MCF 10A (cell line): Measurements from ENCODE around the gene CUL3. TPM values are rescaled to one million over a fixed set of nuclear protein-coding genes. Genes with fewer than 3 reads are reported as not detected.

Experiments used
- BruUV-seq: library from RNA; stranded (reverse); fragments of 400-500 nt; replicated peaks from 2 replicates; lab custom pipeline; 2021; lab: Mats Ljungman, UMichigan
- CTCF ChIA-PET: fragments of 300-600 bp; sonication (Branson Sonifier 250); formaldehyde crosslinking; extraction: SDS; loops from one replicate; lab custom pipeline; 2021; ENCODE audit warnings: antibody characterized with exemption, inconsistent platforms; lab: Yijun Ruan, JAX
- POLR2A ChIA-PET: fragments of 300-600, 350-650 bp; sonication (Branson Sonifier 250); formaldehyde crosslinking; extraction: SDS; loops from one replicate; lab custom pipeline; 2020; ENCODE audit warnings: antibody characterized with exemption, inconsistent platforms; lab: Yijun Ruan, JAX
- DNase-seq: peaks from one replicate; pipeline ENCODE4 v3.0.0-alpha.2; 2018; ENCODE audit not compliant: unreplicated experiment
- H3K27ac Mint-ChIP-seq: one replicate; pipeline ENCODE4 v1.8.0; 2022; ENCODE audit warnings: mild to moderate bottlenecking, low read depth, mixed read lengths; ENCODE audit not compliant: unreplicated experiment
- H3K27me3 Mint-ChIP-seq: one replicate; pipeline ENCODE4 v1.8.0; 2022; ENCODE audit warnings: mixed read lengths; ENCODE audit not compliant: insufficient read depth, unreplicated experiment
- H3K36me3 Mint-ChIP-seq: one replicate; pipeline ENCODE4 v1.8.0; 2022; ENCODE audit warnings: mild to moderate bottlenecking, moderate library complexity, mixed read lengths; ENCODE audit not compliant: insufficient read depth, unreplicated experiment
- H3K4me1 Mint-ChIP-seq: one replicate; pipeline ENCODE4 v1.8.0; 2022; ENCODE audit warnings: mixed read lengths; ENCODE audit not compliant: insufficient read depth, unreplicated experiment
- H3K4me3 Mint-ChIP-seq: one replicate; pipeline ENCODE4 v1.8.0; 2022; ENCODE audit warnings: mild to moderate bottlenecking, moderate library complexity, mixed read lengths; ENCODE audit not compliant: unreplicated experiment
- H3K9me3 Mint-ChIP-seq: one replicate; pipeline ENCODE4 v1.8.0; 2022; ENCODE audit warnings: mixed read lengths; ENCODE audit not compliant: unreplicated experiment
- intact Hi-C: fragments of 100-400 bp; cut with micrococcal nuclease; formaldehyde crosslinking; loops from 2 replicates; pipeline ENCODE4 v1.14.1; 2022
- total RNA-seq: library from RNA; stranded (reverse); gene quantifications from 2 replicates; pipeline ENCODE4 v1.2.3, GENCODE V29; 2022
- TF ChIP-seq, protein P1 (sequence below): fragments of 200-600 bp; IDR thresholded peaks from one replicate; pipeline ENCODE4 v1.8.0; 2022; ENCODE audit warnings: antibody characterized with exemption, mild to moderate bottlenecking; ENCODE audit not compliant: unreplicated experiment

CUL3 gene
- total RNA-seq, 1 experiment from 2014 or later, result 65.5 TPM

DNA sequence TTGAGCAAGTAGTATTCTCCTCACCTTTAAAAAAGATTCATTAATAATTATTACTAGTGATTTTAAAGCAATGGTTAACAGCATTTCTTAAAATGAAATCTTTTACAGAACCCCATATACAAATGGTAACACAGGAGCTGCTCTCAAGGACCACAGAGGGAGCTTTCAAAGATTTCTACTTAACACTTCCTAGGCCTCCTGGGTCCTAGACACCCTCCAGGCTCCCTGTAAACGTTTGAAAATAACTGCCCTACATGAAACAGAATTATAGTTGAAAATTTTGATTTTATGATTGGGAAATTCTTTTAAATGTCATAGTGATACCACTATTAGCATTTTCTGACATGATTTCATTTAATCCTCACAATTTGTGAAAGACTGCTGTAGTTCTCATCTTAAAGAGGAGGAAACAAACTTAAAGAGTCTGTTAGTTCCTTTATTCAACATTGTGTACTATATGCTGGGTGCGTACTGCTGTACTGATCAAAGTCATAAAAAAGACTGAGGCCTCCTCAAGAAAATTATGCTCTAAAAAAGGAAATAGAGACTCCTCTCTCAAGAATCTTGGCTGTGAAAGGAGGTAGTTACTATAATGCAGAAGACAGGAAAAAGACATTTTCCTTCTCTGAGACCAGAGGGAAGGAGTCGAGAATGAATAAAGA, 10.6 kb downstream of the CUL3 start:
- H3K4me3 Mint-ChIP-seq, result no peak overlapping the region
- ChIA-PET POLR2A (interaction anchor here (1.0 to 2.0 kb wide), 2 partner anchors 10 to 13 kb away, joined by 5 to 7 read pairs; partner anchors contain the start of gene CUL3), CTCF (interaction anchor here (0.5 to 0.9 kb wide), 2 partner anchors 55 to 209 kb away, joined by 3 read pairs; no protein-coding TSS in a partner anchor)
- H3K9me3 Mint-ChIP-seq, result no peaks in the 10 kb centered on the region
- H3K36me3 Mint-ChIP-seq, result no peaks in the 10 kb centered on the region
- BruUV-seq, result no TSS peak
- TF ChIP-seq, protein P1, sequence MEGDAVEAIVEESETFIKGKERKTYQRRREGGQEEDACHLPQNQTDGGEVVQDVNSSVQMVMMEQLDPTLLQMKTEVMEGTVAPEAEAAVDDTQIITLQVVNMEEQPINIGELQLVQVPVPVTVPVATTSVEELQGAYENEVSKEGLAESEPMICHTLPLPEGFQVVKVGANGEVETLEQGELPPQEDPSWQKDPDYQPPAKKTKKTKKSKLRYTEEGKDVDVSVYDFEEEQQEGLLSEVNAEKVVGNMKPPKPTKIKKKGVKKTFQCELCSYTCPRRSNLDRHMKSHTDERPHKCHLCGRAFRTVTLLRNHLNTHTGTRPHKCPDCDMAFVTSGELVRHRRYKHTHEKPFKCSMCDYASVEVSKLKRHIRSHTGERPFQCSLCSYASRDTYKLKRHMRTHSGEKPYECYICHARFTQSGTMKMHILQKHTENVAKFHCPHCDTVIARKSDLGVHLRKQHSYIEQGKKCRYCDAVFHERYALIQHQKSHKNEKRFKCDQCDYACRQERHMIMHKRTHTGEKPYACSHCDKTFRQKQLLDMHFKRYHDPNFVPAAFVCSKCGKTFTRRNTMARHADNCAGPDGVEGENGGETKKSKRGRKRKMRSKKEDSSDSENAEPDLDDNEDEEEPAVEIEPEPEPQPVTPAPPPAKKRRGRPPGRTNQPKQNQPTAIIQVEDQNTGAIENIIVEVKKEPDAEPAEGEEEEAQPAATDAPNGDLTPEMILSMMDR, result no peak
- no peak overlapping the region for H3K27ac Mint-ChIP-seq
- peaks cover 36% of the 10 kb centered on the region for H3K4me1 Mint-ChIP-seq
- no peaks in the 10 kb centered on the region for H3K27me3 Mint-ChIP-seq
- DNase-seq, result no peak
- intact Hi-C loops, result no loop called here

DNA sequence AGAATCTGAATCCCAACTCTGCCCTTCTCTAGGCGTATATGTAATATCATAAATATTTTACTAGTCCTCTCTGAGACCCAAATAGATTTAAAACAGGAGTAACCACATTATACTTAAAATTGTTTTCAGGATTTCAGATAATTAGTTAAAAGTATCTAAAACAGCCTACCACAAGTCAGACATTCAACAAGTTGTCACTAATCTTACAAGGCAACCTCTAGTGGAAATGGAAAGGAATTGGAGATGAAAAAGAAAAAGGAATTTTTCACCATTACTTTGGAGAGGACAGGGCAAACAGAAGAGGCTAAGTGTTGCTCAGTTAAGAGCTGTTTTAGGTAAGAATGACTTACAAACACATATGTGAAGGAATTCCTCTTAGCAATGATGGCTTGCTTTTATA, 11.4 kb downstream of the CUL3 start:
- no TSS peak for BruUV-seq
- CTCF ChIA-PET, result interaction anchor here (0.5 kb wide), 1 partner anchor 209 kb away, joined by 3 read pairs; no protein-coding TSS in a partner anchor
- H3K4me1 Mint-ChIP-seq, result peaks cover 29% of the 10 kb centered on the region

DNA sequence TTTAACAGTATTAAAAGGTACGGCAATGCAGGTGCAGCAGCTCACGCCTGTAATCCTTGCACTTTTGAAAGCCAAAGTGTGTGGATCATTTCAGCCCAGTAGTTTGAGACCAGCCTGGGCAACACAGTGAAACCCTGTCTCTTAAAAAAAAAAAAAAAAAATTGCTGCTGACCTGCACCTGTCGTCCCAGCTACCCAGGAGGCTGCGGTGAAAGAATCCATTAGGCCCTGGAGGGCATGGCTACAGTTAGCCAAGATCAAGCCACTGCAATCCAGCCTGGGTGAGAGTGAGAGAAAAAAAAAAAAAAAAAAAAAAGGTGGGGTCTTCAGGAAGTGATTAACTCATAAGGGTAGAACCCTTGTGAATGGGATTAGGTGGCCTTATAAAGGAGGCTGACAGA, 12.8 kb downstream of the CUL3 start:
- Mint-ChIP-seq H3K4me1 (peaks cover 35% of the 10 kb centered on the region), H3K4me3 (no peak overlapping the region), H3K9me3 (no peaks in the 10 kb centered on the region), H3K27me3 (no peaks in the 10 kb centered on the region), H3K36me3 (no peaks in the 10 kb centered on the region), H3K27ac (no peak overlapping the region)
- TF ChIP-seq, protein P1, result no peak
- intact Hi-C loops, result no loop called here
- DNase-seq, result no peak
- CTCF ChIA-PET, result no interaction called here
- no TSS peak for BruUV-seq
- POLR2A ChIA-PET, result interaction anchor here (1.8 to 2.1 kb wide), 2 partner anchors 10 to 52 kb away, joined by 4 to 8 read pairs; no protein-coding TSS in a partner anchor

More for the DNA sequence above, 11.4 kb downstream of the CUL3 start:
- Mint-ChIP-seq H3K27ac (no peak overlapping the region), H3K36me3 (no peaks in the 10 kb centered on the region), H3K9me3 (no peaks in the 10 kb centered on the region), H3K4me3 (no peak overlapping the region), H3K27me3 (no peaks in the 10 kb centered on the region)
- intact Hi-C loops, result no loop called here
- no peak for DNase-seq
- POLR2A ChIA-PET, result interaction anchor here (2.0 kb wide), 1 partner anchor 11 kb away, joined by 7 read pairs; the partner anchor contains the start of gene CUL3
- TF ChIP-seq, protein P1, result no peak

DNA sequence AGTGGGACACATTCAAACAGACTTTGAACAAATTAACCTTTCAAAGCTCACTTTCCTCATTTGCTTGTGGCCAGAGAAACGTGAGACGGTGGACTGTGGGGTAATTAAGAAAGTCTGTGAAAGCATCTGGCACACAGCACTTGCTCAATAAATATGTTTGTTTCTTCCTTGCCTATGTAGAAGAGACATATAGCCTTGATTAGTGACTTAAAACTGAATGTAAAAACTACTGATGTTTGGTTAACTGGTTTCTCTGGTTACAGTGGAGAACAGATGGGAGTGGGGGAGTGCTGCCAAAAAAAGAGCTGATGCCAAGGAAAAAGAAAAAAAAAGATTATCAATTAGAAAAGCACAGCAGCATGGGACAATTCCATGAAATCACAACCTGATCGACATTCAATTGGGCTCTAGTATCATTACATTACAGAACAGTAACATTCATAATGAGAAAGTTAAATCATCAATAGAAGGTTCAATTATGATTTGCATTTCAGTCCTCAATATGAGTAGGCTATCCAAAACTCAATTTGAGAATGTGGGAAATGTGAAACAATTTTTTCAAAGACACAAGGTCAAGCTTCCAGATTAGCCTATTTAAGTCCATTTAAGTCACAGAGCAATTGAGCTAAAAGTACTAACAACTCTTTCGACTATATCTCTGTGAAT, 14.7 kb downstream of the CUL3 start:
- Mint-ChIP-seq H3K27me3 (no peaks in the 10 kb centered on the region), H3K4me3 (no peak overlapping the region), H3K4me1 (peaks cover 24% of the 10 kb centered on the region), H3K27ac (no peak overlapping the region), H3K36me3 (no peaks in the 10 kb centered on the region), H3K9me3 (no peaks in the 10 kb centered on the region)
- ChIA-PET POLR2A (interaction anchor here (0.6 to 2.1 kb wide), 6 partner anchors 8 to 66 kb away, joined by 3 to 10 read pairs (median 4); partner anchors contain the start of gene CUL3), CTCF (no interaction called here)
- TF ChIP-seq, protein P1, result no peak
- intact Hi-C loops, result no loop called here
- BruUV-seq, result no TSS peak
- DNase-seq, result no peak
